Measurements from ENCODE around the gene TENM3.

DNA sequence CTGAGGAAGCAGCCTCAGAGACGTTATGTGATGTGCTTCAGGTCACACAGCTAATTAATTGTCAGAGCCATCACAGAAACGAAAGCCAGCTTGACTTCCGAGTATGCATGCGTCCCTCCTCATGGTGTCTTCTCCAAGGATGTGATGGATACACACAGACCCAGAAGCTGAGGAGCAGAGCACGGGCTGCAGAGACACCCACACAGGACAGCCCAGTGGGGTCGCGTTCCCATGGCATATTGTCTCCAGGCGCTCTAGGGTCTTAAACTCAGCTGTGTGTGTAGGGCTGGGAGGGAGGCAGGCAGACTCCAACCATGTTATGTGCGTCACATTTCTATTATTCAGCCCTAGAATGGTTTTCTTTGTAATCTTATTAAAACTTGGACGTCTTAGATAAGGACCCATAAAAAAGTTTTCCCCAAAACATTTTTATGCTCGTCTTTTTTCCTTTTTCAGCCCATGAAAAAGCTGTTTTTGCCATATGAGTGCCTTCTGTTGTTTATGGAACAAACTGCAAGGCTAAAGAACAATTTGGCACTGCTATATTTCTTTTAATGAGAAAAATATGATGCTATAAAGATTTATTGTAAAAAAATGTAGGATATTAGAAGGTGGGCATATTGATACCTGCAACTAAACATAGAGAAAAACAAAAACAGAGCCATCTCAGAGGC is 48.5 kb downstream of the TENM3 start:
- TF ChIP-seq, protein P1, sequence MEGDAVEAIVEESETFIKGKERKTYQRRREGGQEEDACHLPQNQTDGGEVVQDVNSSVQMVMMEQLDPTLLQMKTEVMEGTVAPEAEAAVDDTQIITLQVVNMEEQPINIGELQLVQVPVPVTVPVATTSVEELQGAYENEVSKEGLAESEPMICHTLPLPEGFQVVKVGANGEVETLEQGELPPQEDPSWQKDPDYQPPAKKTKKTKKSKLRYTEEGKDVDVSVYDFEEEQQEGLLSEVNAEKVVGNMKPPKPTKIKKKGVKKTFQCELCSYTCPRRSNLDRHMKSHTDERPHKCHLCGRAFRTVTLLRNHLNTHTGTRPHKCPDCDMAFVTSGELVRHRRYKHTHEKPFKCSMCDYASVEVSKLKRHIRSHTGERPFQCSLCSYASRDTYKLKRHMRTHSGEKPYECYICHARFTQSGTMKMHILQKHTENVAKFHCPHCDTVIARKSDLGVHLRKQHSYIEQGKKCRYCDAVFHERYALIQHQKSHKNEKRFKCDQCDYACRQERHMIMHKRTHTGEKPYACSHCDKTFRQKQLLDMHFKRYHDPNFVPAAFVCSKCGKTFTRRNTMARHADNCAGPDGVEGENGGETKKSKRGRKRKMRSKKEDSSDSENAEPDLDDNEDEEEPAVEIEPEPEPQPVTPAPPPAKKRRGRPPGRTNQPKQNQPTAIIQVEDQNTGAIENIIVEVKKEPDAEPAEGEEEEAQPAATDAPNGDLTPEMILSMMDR (IDR thresholded peaks at IDR 0.05; ENCODE audit: borderline replicate concordance, extremely low read depth, low read length, poor library complexity, severe bottlenecking), result no peak
- no peak for TF ChIP-seq EZH2 (IDR thresholded peaks at IDR 0.05; ENCODE audit: borderline replicate concordance, low read depth, low read length, severe bottlenecking)
